Measurements from ENCODE around the gene CHAD. TPM values are rescaled to one million over a fixed set of nuclear protein-coding genes. Genes with fewer than 3 reads are reported as not detected.
A peak's percentile ranks its signal among the peaks of the same experiment; 100 is the strongest.

CHAD gene
- total and polyA plus RNA-seq, 2 of the 13 experiments (the other 11 are each of a cell fraction or from before 2014, with no cell fraction given), result 1.4 TPM; not detected in 1

DNA sequence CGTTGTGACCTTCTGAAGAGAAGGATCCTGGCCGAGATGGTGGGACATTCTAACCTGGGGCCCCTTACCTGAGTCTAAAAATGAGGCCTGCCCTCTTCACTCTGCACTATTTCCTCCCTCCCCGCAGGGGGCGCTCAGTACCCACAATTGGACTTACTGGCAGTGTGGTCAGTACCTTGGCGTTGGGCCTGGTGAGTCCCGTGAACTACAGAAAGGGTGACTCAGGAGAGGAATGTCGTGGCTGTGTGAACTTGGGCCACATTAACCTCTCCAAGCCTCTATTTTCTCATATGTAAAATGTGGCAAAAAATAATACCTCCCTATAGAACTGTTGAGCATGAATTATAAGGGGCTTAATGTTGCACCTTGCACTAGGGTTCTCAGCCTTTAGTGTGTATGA, 13.8 kb upstream of the CHAD start (continued):
- no peak for TF ChIP-seq ZNF577 (CRISPR knock-in tag; IDR thresholded peaks at IDR 0.05; ENCODE audit: borderline replicate concordance, low read depth)
- 0 out of 2 replicates have a peak, but pooled peaks have one; percentile 14 for TF ChIP-seq TOE1 (CRISPR knock-in tag; IDR thresholded peaks at IDR 0.05)
- TF ChIP-seq, protein P1, sequence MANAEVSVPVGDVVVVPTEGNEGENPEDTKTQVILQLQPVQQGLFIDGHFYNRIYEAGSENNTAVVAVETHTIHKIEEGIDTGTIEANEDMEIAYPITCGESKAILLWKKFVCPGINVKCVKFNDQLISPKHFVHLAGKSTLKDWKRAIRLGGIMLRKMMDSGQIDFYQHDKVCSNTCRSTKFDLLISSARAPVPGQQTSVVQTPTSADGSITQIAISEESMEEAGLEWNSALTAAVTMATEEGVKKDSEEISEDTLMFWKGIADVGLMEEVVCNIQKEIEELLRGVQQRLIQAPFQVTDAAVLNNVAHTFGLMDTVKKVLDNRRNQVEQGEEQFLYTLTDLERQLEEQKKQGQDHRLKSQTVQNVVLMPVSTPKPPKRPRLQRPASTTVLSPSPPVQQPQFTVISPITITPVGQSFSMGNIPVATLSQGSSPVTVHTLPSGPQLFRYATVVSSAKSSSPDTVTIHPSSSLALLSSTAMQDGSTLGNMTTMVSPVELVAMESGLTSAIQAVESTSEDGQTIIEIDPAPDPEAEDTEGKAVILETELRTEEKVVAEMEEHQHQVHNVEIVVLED (CRISPR knock-in tag; IDR thresholded peaks at IDR 0.05; ENCODE audit: borderline replicate concordance), result no peak
- TF ChIP-seq ZNF775 (CRISPR knock-in tag; IDR thresholded peaks at IDR 0.05; ENCODE audit: borderline replicate concordance), result peak; percentile 93
- peak; percentile 82 for TF ChIP-seq GATAD2A (CRISPR knock-in tag; IDR thresholded peaks at IDR 0.05)
- no peak for TF ChIP-seq ZNF253 (CRISPR knock-in tag; IDR thresholded peaks at IDR 0.05; ENCODE audit: borderline replicate concordance)
- TF ChIP-seq JUNB (CRISPR knock-in tag; IDR thresholded peaks at IDR 0.05; ENCODE audit: borderline replicate concordance), result no peak
- no peak for TF ChIP-seq SOX6 (IDR thresholded peaks at IDR 0.05)
- peak; percentile 58 for TF ChIP-seq SOX6 (CRISPR knock-in tag; IDR thresholded peaks at IDR 0.05)
- TF ChIP-seq NCOA2 (CRISPR knock-in tag; IDR thresholded peaks at IDR 0.05), result 0 out of 2 replicates have a peak, but pooled peaks have one; percentile 48
- TF ChIP-seq FIP1L1 (IDR thresholded peaks at IDR 0.05; ENCODE audit: borderline replicate concordance, insufficient read depth, low read depth, low read length), result no peak
- no peak for TF ChIP-seq AGO1 (IDR thresholded peaks at IDR 0.05; ENCODE audit: low read depth, low read length, poor library complexity, severe bottlenecking)
- TF ChIP-seq, protein P2, sequence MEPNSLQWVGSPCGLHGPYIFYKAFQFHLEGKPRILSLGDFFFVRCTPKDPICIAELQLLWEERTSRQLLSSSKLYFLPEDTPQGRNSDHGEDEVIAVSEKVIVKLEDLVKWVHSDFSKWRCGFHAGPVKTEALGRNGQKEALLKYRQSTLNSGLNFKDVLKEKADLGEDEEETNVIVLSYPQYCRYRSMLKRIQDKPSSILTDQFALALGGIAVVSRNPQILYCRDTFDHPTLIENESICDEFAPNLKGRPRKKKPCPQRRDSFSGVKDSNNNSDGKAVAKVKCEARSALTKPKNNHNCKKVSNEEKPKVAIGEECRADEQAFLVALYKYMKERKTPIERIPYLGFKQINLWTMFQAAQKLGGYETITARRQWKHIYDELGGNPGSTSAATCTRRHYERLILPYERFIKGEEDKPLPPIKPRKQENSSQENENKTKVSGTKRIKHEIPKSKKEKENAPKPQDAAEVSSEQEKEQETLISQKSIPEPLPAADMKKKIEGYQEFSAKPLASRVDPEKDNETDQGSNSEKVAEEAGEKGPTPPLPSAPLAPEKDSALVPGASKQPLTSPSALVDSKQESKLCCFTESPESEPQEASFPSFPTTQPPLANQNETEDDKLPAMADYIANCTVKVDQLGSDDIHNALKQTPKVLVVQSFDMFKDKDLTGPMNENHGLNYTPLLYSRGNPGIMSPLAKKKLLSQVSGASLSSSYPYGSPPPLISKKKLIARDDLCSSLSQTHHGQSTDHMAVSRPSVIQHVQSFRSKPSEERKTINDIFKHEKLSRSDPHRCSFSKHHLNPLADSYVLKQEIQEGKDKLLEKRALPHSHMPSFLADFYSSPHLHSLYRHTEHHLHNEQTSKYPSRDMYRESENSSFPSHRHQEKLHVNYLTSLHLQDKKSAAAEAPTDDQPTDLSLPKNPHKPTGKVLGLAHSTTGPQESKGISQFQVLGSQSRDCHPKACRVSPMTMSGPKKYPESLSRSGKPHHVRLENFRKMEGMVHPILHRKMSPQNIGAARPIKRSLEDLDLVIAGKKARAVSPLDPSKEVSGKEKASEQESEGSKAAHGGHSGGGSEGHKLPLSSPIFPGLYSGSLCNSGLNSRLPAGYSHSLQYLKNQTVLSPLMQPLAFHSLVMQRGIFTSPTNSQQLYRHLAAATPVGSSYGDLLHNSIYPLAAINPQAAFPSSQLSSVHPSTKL (CRISPR knock-in tag; IDR thresholded peaks at IDR 0.05), result peak; percentile 43; the same call in 1 of the 2 replicates
- TF ChIP-seq ZNF781 (CRISPR knock-in tag; IDR thresholded peaks at IDR 0.05; ENCODE audit: borderline replicate concordance, not compliant biosample characterization), result peak; percentile 45
- TF ChIP-seq ETV6 (CRISPR knock-in tag; conservative IDR thresholded peaks at IDR 0.05), result no peak
- TF ChIP-seq, protein P3, sequence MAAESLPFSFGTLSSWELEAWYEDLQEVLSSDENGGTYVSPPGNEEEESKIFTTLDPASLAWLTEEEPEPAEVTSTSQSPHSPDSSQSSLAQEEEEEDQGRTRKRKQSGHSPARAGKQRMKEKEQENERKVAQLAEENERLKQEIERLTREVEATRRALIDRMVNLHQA (CRISPR knock-in tag; IDR thresholded peaks at IDR 0.05), result no peak
- TF ChIP-seq ZNF331 (CRISPR knock-in tag; IDR thresholded peaks at IDR 0.05), result peak; percentile 75
- no peak for TF ChIP-seq TMF1 (CRISPR knock-in tag; IDR thresholded peaks at IDR 0.05; ENCODE audit: low read depth)
- no peak for TF ChIP-seq GLI4 (CRISPR knock-in tag; IDR thresholded peaks at IDR 0.05; ENCODE audit: borderline replicate concordance)
- TF ChIP-seq KMT2B (CRISPR knock-in tag; IDR thresholded peaks at IDR 0.05), result 0 out of 2 replicates have a peak, but pooled peaks have one; percentile 54
- no peak for TF ChIP-seq ZNF207 (IDR thresholded peaks at IDR 0.05; ENCODE audit: borderline replicate concordance)
- TF ChIP-seq RXRA (CRISPR knock-in tag; IDR thresholded peaks at IDR 0.05), result peak; percentile 73; the same call in 1 of the 2 replicates
- TF ChIP-seq PHF20 (CRISPR knock-in tag; IDR thresholded peaks at IDR 0.05), result no peak; the same call in 1 of the 2 replicates
- TF ChIP-seq ZSCAN31 (CRISPR knock-in tag; IDR thresholded peaks at IDR 0.05; ENCODE audit: low read depth), result no peak
- TF ChIP-seq, protein P4, sequence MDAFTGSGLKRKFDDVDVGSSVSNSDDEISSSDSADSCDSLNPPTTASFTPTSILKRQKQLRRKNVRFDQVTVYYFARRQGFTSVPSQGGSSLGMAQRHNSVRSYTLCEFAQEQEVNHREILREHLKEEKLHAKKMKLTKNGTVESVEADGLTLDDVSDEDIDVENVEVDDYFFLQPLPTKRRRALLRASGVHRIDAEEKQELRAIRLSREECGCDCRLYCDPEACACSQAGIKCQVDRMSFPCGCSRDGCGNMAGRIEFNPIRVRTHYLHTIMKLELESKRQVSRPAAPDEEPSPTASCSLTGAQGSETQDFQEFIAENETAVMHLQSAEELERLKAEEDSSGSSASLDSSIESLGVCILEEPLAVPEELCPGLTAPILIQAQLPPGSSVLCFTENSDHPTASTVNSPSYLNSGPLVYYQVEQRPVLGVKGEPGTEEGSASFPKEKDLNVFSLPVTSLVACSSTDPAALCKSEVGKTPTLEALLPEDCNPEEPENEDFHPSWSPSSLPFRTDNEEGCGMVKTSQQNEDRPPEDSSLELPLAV (CRISPR knock-in tag; conservative IDR thresholded peaks at IDR 0.05; ENCODE audit: low read depth), result no peak
